Lung (tissue), 12 donors: ENCODE data around the gene TBC1D1. TPM values are rescaled to one million over a fixed set of nuclear protein-coding genes. Genes with fewer than 3 reads are reported as not detected.

Experiments
- ATAC-seq: fragments of 200-7000 bp; cut with Tn5 transposase; one replicate; pipeline ENCODE4 v1.9.1; 2020; ENCODE audit warnings: moderate number of reproducible peaks; ENCODE audit not compliant: insufficient read depth, low FRiP score
- DNase-seq, 3 donors: peaks; one replicate each; pipeline ENCODE4 v3.0.0-alpha.2; 2013 to 2017
- H3K27ac ChIP-seq, 2 donors: one replicate each; pipeline ENCODE4 v1.5.1; 2013; ENCODE audit warnings: mild to moderate bottlenecking in 2 of 2, moderate library complexity in 2 of 2, control low read depth in 1 of 2, inconsistent platforms in 1 of 2, low read depth in 1 of 2, low read length in 1 of 2
- H3K27me3 ChIP-seq, 3 donors: one replicate each; pipeline ENCODE4 v1.5.1; 2013; ENCODE audit warnings: low read length in 2 of 3; ENCODE audit not compliant: control insufficient read depth in 3 of 3, insufficient read depth in 3 of 3
- H3K36me3 ChIP-seq, 4 donors: one replicate each; pipeline ENCODE4 v1.5.1; 2013; ENCODE audit warnings: low read length in 4 of 4, mild to moderate bottlenecking in 1 of 4, moderate library complexity in 1 of 4; ENCODE audit not compliant: control insufficient read depth in 4 of 4, insufficient read depth in 4 of 4
- H3K4me1 ChIP-seq, 5 donors: one replicate each; pipeline ENCODE4 v1.5.1; 2013; ENCODE audit warnings: low read length in 5 of 5, mild to moderate bottlenecking in 2 of 5, moderate library complexity in 1 of 5; ENCODE audit not compliant: control insufficient read depth in 5 of 5, insufficient read depth in 5 of 5
- H3K4me3 ChIP-seq: one replicate; pipeline ENCODE4 v1.5.1; 2013; ENCODE audit warnings: mild to moderate bottlenecking, control low read depth, moderate library complexity
- H3K9ac ChIP-seq, 2 donors: one replicate each; pipeline ENCODE4 v1.5.1; 2013; ENCODE audit warnings: low read length in 2 of 2, control low read depth in 1 of 2; ENCODE audit not compliant: insufficient read depth in 1 of 2
- H3K9me3 ChIP-seq, 4 donors: one replicate each; pipeline ENCODE4 v1.5.1; 2013; ENCODE audit warnings: low read length in 3 of 4, mild to moderate bottlenecking in 1 of 4, moderate library complexity in 1 of 4; ENCODE audit not compliant: control insufficient read depth in 4 of 4, insufficient read depth in 3 of 4
- CTCF ChIP-seq: IDR thresholded peaks from 2 replicates; pipeline ENCODE4 v1.5.1; 2012; ENCODE audit warnings: mild to moderate bottlenecking; ENCODE audit errors: control extremely low read depth, extremely low read depth
- WGBS, 2 donors: extraction: QIAGEN DNeasy Blood & Tissue Kit; methylation state at CpG; one replicate each; pipeline ENCODE4 v1.1.7; 2013; 5-methylcytosine and 5-hydroxymethylcytosine counted together
- polyA plus RNA-seq, 2 donors: library from polyadenylated mRNA; stranded (reverse); fragments of 200-250 nt; gene quantifications; one replicate each; pipeline ENCODE4 v1.2.1, GENCODE V29; 2013
- total RNA-seq, 2 donors: library from RNA; depleted of rRNA in 1 of 2; stranded (reverse); fragments of >200 nt in 1 of 2; gene quantifications; one replicate each; pipeline ENCODE4 v1.2.1, GENCODE V29; 2014 to 2021
- donor health status: control.
- donor health status: control.
- donor health status: Bipolar disorder and iron deficiency.
- donor health status: healthy.
- donor health status: DM: yes; HTN: yes; CAD: no.

TBC1D1 gene
- total and polyA plus RNA-seq, 4 donors = 23.6 to 71.1 (median 43.9) TPM

DNA sequence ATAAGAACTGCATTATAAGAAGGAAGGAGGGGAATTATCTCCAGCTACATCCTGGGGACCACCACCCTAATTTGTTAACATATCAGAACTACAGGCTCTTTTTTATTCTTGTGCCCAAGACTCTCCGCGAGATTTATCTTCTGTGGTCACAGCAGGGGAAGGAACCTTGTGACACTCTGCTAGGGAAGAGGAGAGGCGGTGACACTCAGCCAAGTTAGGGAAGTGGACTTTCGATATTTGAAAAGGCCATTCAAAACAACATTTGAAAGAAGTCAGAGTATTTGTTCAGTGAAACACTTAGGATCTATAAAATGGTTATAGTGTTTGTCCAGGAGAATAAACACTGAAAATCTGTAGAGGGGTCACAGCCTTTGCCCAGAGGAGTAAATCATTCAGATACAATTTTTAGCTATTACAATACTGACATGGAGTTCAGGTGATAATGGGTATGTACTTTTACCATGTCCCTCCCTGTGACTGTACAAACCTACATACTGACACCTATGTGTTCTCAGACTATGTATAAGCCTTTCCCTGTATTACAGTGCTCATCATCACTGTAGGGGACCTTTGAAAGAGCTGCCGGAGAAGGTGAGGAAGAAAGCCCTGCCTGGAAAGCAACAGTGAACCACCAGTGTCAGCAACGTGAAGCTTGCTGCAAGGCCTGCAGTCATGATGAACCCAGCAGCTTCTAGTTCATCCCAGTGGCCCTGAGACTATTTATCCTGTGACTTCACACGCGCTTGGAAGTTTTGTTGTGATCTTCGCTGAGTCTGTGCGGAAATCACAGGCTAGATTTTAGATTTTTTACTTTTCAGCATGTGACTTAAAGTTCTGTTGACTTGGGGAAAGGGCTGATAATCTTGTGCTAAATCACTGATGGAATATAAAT is 60.8 kb downstream of the TBC1D1 start:
- H3K9me3 ChIP-seq = no peaks in the 10 kb centered on the region
- peak; percentile 31 for ATAC-seq
- DNase-seq = no peak
- no peak overlapping the region for H3K4me3 ChIP-seq
- peaks cover 0 to 3% (median 0%) of the 10 kb centered on the region in 5 donors for H3K4me1 ChIP-seq
- 61 to 71% methylated on average over 10 of the region's 10 CpGs for WGBS, 2 donors
- H3K27ac ChIP-seq = no peak overlapping the region
- no peak overlapping the region for H3K9ac ChIP-seq
- TF ChIP-seq CTCF = no peak
- no peaks in the 10 kb centered on the region for H3K36me3 ChIP-seq
- H3K27me3 ChIP-seq = no peaks in the 10 kb centered on the region

DNA sequence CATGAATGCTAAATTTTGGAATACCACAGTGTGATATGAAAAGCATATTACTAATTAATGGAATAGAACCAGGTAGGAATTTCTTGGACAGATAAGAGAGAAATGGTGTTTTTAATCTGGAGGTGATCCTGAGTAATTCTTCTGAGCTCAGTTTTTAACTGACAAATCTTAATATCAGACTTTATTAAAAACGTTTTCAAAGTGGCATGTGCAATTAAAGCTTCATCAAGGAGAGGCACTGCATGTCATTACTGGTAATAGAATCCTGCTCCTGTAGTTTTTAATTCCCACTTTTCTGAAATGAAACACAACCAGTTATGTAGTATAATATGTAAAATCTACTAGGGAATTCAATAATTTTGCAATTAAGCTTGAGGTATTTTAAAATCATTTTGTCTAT is 62.3 kb downstream of the TBC1D1 start:
- H3K9me3 ChIP-seq = no peaks in the 10 kb centered on the region
- ATAC-seq (no peak), DNase-seq (no peak)
- WGBS, 2 donors = 60% methylated on average over 1 of the region's 1 CpG
- no peaks in the 10 kb centered on the region for H3K27me3 ChIP-seq
- peaks cover 0 to 3% (median 0%) of the 10 kb centered on the region in 5 donors for H3K4me1 ChIP-seq
- no peak overlapping the region for H3K27ac ChIP-seq
- no peaks in the 10 kb centered on the region for H3K36me3 ChIP-seq
- no peak overlapping the region for H3K9ac ChIP-seq
- H3K4me3 ChIP-seq = no peak overlapping the region
- no peak for TF ChIP-seq CTCF

DNA sequence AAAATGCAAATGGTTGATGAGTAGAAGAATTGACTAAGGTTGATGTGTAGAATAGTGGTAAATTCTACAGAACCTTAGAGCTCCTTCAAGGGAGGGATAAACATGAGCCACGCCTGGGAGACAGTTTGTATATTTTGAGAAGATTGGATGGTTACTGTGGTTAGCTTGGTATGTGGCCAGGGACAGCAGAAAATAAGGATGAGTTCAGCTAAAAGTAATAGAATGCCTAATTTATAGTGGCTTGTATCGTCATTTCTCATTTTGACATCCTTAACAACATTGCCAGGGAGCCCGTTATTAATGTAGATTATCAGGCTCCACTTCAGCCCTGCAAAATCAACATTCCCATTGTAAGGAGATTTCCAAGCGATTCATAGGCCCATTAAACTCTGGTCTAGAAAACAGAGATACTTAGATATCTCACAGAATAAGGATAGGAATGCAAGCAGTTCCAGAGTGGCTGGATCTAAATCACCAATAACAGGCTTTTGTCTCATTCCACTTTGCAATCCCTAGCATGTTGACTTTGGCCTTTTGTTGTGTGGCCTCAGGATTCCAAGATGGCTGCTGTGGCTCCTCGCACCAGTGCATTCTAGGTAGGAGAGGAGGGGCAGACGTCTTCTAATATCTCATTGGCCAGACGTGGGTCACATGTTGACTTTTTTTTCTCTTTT is 62.9 kb downstream of the TBC1D1 start:
- WGBS, 2 donors = 75 to 82% methylated on average over 7 of the region's 7 CpGs

More for the DNA sequence above, 62.9 kb downstream of the TBC1D1 start:
- Histone ChIP-seq H3K4me1 (peaks cover 0 to 3% (median 0%) of the 10 kb centered on the region in 5 donors), H3K9ac (no peak overlapping the region), H3K27me3 (no peaks in the 10 kb centered on the region), H3K36me3 (no peaks in the 10 kb centered on the region), H3K4me3 (no peak overlapping the region), H3K9me3 (no peaks in the 10 kb centered on the region), H3K27ac (no peak overlapping the region)
- no peak for TF ChIP-seq CTCF
- no peak for DNase-seq
- no peak for ATAC-seq
